Left ventricle myocardium superior (tissue), 1 donor: ENCODE measurements around the gene SYPL2. TPM values are rescaled to one million over a fixed set of nuclear protein-coding genes. Genes with fewer than 3 reads are reported as not detected.

Source experiments
- ATAC-seq: fragments of 200-7000 bp; cut with Tn5 transposase; one replicate; pipeline ENCODE4 v1.9.1; 2020; ENCODE audit warnings: mild to moderate bottlenecking, moderate library complexity
- DNase-seq: peaks from one replicate; pipeline ENCODE4 v3.0.0-alpha.2; 2020
- intact Hi-C: fragments of 100-400 bp; cut with micrococcal nuclease; formaldehyde crosslinking; loops from one replicate; pipeline ENCODE4 v1.11.0; 2022
- total RNA-seq: library from RNA; stranded (reverse); fragmentation: NEBNext Ultra II Directional; extraction: Animal tissue kit (Norgen Biotek cat#: 25700); gene quantifications from one replicate; pipeline ENCODE4 v1.2.1, GENCODE V29; 2021
- donor health status: DM: no; HTN: yes; CAD: no; lungs with severe emphysema.

SYPL2 gene
- total RNA-seq, 1 donor from 2014 or later, result 30.4 TPM

GRCh38 chr1:109487261-109487660, 20.9 kb downstream of the SYPL2 start:
- DNase-seq (no peak), ATAC-seq (no peak)
- intact Hi-C loops, result no loop called here

GRCh38 chr1:109488201-109488600, 21.9 kb downstream of the SYPL2 start:
- no peak for DNase-seq
- intact Hi-C loops, result no loop called here
- ATAC-seq, result no peak

- no peak for ATAC-seq
- no peak for DNase-seq
- intact Hi-C loops, result no loop called here
These were observed 22.4 kb downstream of the SYPL2 start for GRCh38 chr1:109488696-109489095.

DNA sequence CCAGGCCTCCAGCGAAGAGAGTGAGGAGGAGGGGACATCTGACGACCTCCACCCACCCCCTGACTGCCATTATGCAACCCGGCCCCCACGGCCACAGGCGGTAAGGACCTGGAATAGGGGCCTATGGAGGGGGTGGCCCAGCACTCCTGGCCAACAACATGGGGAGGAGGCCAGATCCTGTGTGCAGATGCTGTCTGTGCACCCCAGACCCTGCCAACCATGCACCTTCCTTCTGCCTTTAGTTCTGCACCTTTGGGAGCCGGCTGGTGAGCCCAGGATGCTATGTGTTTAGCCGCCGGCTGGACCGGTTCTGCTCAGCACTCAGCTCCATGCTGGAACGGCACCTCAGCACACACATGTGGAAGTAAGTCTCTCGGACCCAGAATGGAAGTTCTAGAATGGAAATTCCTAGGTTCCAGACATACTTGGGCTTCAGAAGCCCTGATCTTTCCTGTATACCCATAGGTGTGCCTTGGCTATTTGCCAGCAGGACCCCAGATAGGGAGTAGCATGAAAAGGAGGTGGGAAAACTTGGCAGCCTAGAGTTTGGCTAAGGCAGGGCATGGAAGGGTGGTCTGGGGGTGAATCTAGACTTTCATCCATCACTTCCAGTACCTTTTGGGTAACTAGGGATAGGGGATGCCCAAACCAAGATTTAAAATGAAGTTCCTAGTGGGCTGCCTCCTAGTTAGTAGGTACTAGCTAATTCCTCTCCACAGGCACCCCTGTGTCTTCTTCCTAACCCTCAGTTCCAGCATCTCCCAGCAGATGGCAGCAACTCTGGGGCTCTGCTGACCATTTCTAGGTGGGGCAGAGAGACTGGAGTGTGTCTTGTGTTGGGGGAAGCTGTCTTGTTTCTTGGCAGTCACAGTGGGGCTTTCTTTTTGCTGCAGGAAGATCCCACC, 23.9 kb downstream of the SYPL2 start:
- peak; percentile 51 for ATAC-seq
- intact Hi-C loops, result loop anchor here (5.0 kb wide), 1 partner anchor 42 kb away; no protein-coding TSS in a partner anchor
- DNase-seq, result peak; percentile 63

- intact Hi-C loops, result loop anchor here (5.0 kb wide), 1 partner anchor 41 kb away; no protein-coding TSS in a partner anchor
- ATAC-seq (peak; percentile 13), DNase-seq (peak; percentile 59)
These were observed 24.6 kb downstream of the SYPL2 start for GRCh38 chr1:109490934-109491302.

GRCh38 chr1:109491372-109491771, 25.0 kb downstream of the SYPL2 start:
- no peak for DNase-seq
- intact Hi-C loops, result loop anchor here (5.0 kb wide), 1 partner anchor 41 kb away; no protein-coding TSS in a partner anchor
- no peak for ATAC-seq

GRCh38 chr1:109492779-109493178, 26.4 kb downstream of the SYPL2 start:
- no peak for ATAC-seq
- no peak for DNase-seq
- intact Hi-C loops, result loop anchor here (5.0 kb wide), 1 partner anchor 40 kb away; no protein-coding TSS in a partner anchor

DNA sequence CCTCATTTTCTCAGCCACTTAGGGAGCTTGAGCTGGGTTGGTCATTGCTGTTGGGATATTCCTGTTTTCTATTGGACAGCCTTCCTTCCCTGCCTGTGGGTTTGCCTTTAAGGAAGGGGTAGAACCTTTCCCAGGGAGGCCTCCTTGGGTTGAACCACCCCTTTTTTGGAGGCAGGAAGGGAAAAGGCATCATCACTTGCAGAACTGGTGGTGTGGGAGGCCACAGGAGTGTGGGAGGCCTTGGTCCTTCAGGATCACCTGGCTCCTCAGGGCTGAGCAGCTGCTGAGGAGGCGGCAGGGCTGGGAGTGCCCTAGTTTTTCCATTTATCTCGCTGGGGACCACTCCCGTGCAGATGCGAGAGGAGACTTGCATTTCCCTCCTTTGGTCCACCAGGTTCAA, 26.9 kb downstream of the SYPL2 start:
- DNase-seq (no peak), ATAC-seq (no peak)
- intact Hi-C loops, result loop anchor here (5.0 kb wide), 1 partner anchor 39 kb away; no protein-coding TSS in a partner anchor

- ATAC-seq (peak; percentile 92), DNase-seq (peak; percentile 93)
- intact Hi-C loops, result loop anchor here (5.0 kb wide), 1 partner anchor 38 kb away; no protein-coding TSS in a partner anchor
These were observed 27.6 kb downstream of the SYPL2 start, which contains the start of gene CYB561D1 for GRCh38 chr1:109493805-109494539. Gene CYB561D1, plus strand, starts transcription at chr1:109494094. Its CDS starts 46 bp downstream, at chr1:109494140.

- no peak for ATAC-seq
- no peak for DNase-seq
- intact Hi-C loops, result no loop called here
These were observed 29.4 kb downstream of the SYPL2 start for GRCh38 chr1:109495738-109496137.

DNA sequence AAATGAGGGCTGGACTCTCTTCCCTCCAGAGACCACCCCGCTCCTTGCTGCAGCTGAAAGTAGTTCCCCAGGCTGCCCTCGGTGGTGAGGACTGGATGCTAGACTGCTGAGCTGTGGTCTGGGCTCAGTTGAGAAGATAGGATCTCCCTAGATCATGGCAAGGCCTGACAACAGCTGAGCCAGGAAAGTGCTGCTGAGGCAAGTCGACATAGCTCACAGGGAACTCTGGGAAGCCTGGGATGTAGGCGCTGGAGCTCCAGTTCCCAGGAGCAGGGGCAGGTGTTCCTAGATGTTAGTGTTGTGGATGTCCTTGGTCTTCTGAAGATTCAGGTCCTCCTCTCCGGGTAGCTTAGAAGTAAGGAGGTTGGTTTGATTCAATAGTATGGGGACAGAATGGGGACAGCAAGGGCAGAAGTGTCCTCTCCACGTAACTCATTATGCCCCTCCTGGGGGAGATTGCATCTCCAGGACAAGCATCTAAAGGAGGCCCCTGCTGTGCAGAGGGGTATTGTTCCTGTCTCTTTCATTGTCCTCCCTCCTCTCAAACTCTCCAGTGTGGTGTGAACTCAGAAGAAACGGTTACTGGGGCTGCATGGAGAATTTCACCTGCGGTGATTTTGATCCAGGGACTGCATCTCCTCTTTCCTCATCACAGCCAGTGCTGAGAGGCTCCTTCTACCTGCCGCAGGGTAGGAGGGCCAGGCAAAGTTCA, 31.3 kb downstream of the SYPL2 start:
- no peak for DNase-seq
- ATAC-seq, result no peak
- intact Hi-C loops, result no loop called here

- DNase-seq, result no peak
These were observed 31.9 kb downstream of the SYPL2 start for GRCh38 chr1:109498161-109498801.

GRCh38 chr1:109499081-109499480, 32.7 kb downstream of the SYPL2 start:
- intact Hi-C loops, result no loop called here
- no peak for DNase-seq
- no peak for ATAC-seq

More at GRCh38 chr1:109498161-109498801, 31.9 kb downstream of the SYPL2 start:
- ATAC-seq, result no peak
- intact Hi-C loops, result no loop called here

DNA sequence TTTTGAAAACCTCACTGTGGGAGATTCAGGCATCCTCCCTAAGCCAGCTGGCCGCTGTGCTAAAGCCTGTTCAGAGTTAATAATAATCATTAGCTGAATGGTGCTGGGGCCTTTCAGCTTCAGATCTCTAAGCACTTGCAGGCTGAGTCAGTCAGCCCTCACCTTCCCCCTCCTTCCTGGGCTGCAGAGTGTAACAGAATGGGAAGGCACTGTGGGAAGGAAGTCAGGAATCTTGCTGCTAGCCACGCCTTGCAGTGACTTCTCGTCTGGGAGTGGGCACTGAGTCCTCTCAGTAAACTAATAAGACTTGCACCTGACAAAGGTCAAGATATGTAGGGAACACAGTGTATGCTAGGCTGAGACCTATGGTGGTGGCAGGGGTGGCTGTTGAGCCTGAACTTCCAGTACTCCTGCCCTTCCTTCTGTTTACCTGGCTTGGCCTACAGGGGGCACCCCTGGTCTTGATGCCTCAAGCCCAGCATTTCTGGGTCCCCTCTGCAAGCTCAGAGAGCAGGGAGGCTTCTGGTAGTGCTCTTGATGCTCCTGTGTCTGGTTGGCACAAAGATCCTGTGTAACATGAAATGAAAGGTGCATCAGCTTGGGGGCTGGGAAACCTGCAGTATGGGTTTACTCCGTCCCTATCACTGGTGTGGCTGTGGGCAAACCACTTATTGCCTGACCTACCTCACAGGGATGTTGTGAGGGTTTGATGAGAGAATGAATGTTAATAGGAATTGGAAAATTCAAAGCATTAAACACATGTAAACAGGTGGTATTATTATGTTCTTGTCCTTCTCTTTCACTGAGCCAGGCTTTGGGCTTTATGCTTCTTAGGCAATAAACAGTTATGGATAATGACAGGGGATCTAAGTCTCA, 33.6 kb downstream of the SYPL2 start:
- intact Hi-C loops, result no loop called here
- DNase-seq (no peak), ATAC-seq (peak; percentile 19)

GRCh38 chr1:109500941-109501381, 34.6 kb downstream of the SYPL2 start:
- intact Hi-C loops, result no loop called here
- ATAC-seq, result no peak
- no peak for DNase-seq

DNA sequence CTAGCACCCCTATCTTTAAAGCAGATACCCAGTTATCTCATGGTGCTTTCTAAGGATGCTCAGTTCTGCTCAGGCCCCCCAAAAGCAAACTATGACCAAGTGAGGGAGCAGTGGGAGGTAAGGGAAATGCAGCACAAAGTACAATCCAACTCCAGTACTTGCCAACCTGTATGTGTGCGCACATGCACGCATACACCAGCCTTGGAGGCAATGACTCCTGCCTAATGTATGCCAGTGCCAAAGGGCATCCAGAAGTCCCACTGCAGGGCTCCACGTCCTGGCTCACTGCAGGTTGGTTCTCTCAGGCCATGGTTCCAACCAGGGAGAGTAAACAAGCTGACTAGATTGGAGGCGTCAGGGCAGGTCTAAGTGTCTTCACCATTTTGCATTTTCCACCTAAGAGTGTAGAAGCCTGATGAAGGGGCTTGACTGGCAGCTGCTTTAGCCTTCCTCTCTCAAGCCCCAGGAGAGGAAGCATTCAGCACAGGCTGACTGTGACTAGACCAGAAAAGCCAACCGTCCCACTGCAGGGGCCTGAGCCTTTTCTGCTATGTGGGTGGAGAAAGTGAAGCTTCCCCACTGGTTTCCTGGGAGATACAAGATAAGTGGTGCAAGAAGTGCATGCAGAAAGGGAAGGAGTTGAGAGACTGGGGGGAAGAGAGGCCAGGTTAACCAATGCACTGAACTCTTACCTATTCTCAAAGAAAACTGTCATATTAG, 35.5 kb downstream of the SYPL2 start:
- ATAC-seq (no peak), DNase-seq (no peak)
- intact Hi-C loops, result no loop called here

DNA sequence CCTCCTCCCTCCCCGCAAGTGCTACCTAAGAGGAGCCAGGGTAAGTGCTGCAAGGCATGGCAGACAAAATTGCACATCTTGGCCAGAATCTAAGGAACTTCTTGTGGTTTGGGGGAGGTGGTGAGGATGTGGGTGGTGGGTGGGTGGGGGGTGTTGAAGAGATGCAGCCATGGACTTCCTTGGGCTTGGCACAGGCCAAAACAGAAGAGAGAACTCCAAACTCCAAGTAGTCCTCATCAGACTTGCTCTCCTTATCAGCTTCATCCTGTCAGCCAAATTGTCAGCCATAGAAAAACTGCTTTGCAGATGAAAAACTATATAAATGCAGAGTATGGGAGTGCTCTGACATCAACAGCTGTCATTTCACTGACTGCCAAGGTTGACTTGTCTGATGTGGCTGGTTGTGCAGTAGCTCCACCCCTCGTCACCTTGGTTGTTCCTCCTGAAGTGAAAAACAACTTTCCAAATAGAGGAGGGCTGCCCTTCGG, 36.1 kb downstream of the SYPL2 start:
- ATAC-seq, result no peak
- intact Hi-C loops, result no loop called here
- no peak for DNase-seq
